SK-N-MC (cell line): ENCODE data around the gene CTXN3.

Experiments
- EZH2 ChIP-seq: fragments of 200-600 bp; sonication (generic); IDR thresholded peaks from one replicate; pipeline ENCODE4 v1.6.1; 2017; ENCODE audit warnings: antibody characterized with exemption
- POLR2AphosphoS5 ChIP-seq: IDR thresholded peaks from 2 replicates; pipeline ENCODE4 v1.6.1; 2012; ENCODE audit warnings: mild to moderate bottlenecking, low read depth, low read length, borderline replicate concordance

- no peak for TF ChIP-seq EZH2
- TF ChIP-seq POLR2AphosphoS5: no peak
These were observed 46.5 kb downstream of the CTXN3 start for GRCh38 chr5:127695346-127695745.
